ENCODE results near the gene SNAPC1. TPM values are rescaled to one million over a fixed set of nuclear protein-coding genes. Genes with fewer than 3 reads are reported as not detected.

The SNAPC1 gene
- 10.9 to 20.7 TPM (median 14.6 TPM) in 5 replicates for total RNA-seq (2022; extraction: Qiagen RNA extraction; ENCODE audit: low read depth)

DNA sequence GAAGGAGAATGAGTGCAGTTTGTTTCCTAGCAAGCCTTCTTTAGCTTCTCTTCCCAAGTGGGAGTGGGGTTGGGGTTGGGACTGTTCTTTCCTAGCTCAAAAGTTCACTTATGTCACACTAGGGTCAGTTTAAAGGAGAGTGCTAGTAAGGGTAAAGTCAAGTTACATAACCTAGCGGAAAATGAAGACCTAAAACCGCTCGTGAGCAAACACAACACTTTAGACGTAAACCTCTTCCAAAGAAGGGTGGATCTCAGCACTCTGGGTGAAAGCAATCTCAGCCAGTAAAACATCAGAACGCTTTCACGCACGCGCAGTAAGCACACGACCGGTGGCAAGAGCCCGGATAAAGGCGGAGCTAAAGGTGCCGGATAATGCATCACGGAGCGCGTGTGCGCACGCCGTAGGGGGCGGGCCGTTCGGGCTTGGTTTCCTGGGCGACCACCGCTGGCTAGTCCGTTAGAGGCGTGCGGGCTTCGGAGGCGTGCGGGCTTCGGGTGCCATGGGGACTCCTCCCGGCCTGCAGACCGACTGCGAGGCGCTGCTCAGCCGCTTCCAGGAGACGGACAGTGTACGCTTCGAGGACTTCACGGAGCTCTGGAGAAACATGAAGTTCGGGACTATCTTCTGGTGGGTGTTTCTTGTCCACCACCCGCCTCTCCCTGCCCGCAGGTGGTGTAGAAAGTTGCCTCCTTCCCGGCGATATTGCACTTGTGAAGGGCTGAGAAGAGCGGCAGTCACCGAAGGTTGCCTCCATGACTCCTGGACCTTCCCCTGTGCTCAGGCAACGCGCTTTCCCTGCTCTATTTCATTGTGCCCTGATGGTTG, at the start of gene SNAPC1:
TSS of gene SNAPC1 (plus strand) at position 462 of the 828 bp plus-strand sequence. CDS start at position 503, 41 bp downstream.

GRCh38 chr14:61812347-61813095, 50.3 kb downstream of the SNAPC1 start, which contains the start of gene SYT16:
Gene SYT16, plus strand, starts transcription at chr14:61812703.

Other genes starting within 250 kb of the SNAPC1 start
- gene HIF1A, start 66.9 kb upstream of the SNAPC1 start, total RNA-seq (2022; extraction: Qiagen RNA extraction; ENCODE audit: low read depth) = 122 to 197 TPM (median 189 TPM) in 5 replicates
- gene SYT16, start 50.3 kb downstream of the SNAPC1 start, total RNA-seq (2022; extraction: Qiagen RNA extraction; ENCODE audit: low read depth) = 0.05 to 0.28 TPM (median 0.08 TPM) in 5 replicates

Data from A549 treated with ZK216348 at 1 μM for 4 hours (cell line).